HUDEP-2 (cell line): Measurements from ENCODE around the gene LINC00237.

Experiments
- DNase-seq, 76 experiments: peaks; one replicate each; lab custom pipeline; 2025; ENCODE audit not compliant: unreplicated experiment in 76 of 76; lab: John Stamatoyannopoulos, UW

LINC00237 gene

DNA sequence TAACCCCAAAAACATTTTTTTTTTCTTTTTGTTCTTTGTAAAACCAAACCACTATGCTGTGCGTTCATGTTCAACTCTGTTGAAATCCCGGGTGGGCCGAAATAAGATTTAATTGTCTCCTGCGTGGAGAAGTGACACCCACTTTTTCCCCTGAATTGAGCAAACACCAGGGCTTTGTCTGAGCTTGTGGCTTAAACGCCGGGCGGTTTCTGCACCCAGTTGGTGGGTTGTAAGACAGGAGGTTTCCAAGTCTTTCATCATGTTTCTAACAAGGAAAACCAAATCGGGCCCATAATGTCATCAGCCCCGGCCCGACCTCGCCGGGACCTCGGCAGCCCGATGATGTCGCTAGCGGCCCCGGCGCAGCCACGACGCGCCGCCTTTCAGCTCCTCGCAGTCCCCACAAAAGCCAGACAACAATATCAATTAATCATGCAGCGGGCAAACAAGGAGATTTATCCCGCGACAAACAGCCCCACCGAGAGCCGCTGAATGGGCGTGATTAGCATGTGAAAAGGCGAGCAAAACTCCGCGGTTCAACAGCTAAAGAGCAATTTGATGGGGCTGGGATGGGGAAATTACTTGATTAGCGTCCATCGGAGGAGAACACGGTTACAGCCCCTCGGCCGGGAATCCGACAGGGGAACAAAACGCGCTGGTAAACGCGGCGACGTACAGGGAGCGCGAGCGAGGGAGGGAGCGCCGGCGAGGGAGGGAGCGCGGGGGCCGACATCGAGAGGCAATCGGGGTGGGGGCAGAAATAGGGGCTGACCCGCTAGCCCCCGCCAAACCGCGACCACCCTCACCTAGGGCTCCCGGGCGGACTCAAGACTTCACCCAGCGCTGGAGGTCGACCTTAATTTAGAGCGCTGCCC is 5.3 kb downstream of the LINC00237 start:
- DNase-seq, result no peak

- DNase-seq, result peak in 13 of 76 experiments; percentile 3 to 35 (median 15)
Observed at GRCh38 chr20:21099751-21100577, 6.2 kb downstream of the LINC00237 start.

DNA sequence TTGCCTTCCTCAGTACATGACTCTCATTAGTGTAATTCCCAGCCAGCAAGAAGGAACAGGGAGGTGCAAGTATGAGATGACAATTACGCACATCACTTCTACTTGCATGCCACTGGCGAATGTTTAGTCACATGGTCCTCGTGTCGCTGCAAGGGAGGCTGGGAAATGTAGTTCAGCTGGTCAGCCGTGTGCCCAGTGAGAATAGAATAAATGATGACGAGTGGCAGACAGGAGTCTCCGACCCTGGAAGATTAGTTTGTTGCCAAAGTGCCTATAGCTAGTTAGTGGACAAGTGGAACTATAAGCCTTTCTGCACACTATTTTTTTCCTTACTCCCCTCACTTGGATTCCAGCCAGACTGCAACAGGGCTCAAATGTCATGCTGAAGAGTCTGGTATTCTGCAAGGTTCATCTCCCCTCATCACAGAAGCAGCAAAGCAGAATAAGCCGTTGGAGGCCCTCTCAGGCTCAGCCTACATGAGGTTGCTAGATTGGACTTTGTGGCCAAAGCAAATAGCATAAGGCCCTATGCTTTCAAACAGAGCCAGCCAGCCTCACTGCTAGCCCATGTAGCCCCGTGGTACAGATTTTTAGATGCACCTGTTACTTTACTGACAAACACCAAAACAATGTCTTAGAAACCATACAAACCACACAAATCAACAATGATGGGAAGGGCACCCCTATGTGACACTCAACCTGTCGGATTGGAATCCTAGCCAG is 9.7 kb downstream of the LINC00237 start:
- DNase-seq, result peak in 14 of 76 experiments; percentile 4 to 31 (median 16)

- DNase-seq, result no peak
Observed at GRCh38 chr20:21092806-21093205, 13.4 kb downstream of the LINC00237 start.

- DNase-seq, result no peak
Observed at GRCh38 chr20:21090721-21091120, 15.4 kb downstream of the LINC00237 start.

DNA sequence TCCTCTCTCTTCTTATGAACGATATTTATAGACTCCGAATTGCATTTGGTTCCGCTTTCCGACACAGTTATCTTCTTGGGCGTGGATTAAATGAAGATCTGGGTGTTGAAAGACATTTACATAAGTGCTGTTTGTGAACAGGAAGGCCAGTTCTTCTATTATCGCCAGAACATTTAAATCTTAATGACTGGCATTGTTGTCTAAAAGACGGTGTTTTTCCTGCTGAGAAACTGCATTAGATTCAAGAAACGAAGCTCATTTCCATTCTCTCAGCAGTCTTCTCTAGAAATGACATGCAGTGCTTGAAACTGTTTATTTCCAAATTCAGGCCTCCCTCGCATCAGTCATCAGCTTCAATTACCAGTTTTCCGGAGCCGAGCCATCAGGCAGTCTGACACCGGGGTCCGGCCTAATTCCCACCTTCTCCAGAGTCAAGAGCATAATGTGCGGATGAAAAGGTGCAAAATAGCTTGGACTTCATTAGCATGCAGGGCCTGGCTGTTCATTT is 16.0 kb downstream of the LINC00237 start:
- DNase-seq, result no peak

- DNase-seq, result no peak
Observed at GRCh38 chr20:21089391-21089790, 16.8 kb downstream of the LINC00237 start.

- DNase-seq, result peak in 2 of 76 experiments; percentile 8 to 11
Observed at GRCh38 chr20:21087862-21088540, 18.2 kb downstream of the LINC00237 start.

GRCh38 chr20:21083825-21084325 is 22.3 kb downstream of the LINC00237 start:
- no peak for DNase-seq

GRCh38 chr20:21082584-21082983 is 23.6 kb downstream of the LINC00237 start:
- no peak for DNase-seq

GRCh38 chr20:21077809-21078345 is 28.3 kb downstream of the LINC00237 start:
- no peak for DNase-seq

DNA sequence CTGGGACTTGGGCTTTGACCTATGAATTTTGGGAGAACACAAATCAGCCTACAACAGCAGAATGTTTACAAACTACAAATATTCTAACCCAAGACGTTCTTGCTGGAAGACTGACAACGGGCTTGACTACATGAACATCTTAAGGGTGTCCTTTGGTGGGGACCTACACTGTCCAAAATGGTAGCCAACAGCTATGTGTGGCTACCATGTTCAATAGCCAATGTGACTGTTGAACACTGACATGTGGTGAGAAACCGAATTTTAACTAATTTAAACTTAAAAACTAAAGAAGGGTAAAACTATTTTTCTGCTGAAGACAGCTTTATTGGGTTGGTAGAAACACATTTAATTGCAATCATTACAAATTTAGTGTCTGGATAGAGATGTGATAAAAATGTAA is 30.1 kb downstream of the LINC00237 start:
- no peak for DNase-seq

GRCh38 chr20:21075471-21075870 is 30.7 kb downstream of the LINC00237 start:
- DNase-seq, result no peak

- DNase-seq, result peak in 1 of 76 experiments; percentile 9
Observed at GRCh38 chr20:21074605-21075336, 31.4 kb downstream of the LINC00237 start.

DNA sequence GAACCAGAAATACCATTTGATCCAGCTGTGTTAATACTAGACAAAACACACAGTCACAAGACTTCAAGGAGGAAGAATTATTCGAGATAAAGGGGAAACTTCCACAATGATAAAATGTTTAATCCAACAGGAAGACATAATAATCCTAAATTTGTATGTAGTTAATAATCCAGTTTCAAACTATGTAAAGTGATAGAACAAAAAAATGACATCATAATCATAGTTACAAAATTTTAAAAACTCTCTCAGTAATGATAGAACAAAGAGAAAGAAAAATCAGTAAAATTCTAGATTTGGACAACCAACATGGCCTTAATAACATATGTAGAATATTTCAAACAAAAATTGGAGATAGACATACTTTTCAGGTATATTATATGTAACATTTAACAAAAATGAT is 38.9 kb downstream of the LINC00237 start:
- no peak for DNase-seq

DNA sequence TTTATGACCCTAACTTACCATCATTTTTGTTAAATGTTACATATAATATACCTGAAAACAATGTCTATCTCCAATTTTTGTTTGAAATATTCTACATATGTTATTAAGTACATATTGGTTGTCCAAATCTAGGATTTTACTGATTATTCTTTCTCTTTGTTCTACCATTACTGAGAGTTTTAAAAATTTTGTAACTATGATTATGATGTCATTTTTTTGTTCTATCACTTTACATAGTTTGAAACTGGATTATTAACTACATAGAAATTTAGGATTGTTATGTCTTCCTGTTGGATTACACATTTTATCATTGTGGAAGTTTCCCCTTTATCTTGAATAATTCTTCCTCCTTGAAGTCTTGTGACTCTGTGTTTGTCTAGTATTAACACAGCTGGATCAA is 41.2 kb downstream of the LINC00237 start:
- no peak for DNase-seq

DNA sequence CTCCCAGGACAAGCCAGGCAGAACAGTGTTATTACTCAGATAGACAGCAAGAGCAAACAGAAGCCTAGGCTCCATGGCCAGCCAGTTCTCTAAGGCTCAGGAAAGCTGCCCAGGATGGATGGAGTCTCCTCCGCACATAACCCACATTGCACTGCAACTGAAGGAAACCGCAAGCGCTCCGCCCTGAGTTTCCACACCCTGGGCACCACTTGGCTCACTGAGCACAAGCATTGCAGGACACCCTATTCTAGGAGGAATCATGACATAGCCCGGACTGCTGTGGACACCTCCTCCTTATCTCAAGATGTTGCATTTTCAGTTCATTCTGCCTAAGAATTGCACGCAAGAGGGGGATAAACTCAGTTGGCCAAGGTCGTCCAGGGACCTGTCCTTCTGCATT is 42.9 kb downstream of the LINC00237 start:
- no peak for DNase-seq

DNA sequence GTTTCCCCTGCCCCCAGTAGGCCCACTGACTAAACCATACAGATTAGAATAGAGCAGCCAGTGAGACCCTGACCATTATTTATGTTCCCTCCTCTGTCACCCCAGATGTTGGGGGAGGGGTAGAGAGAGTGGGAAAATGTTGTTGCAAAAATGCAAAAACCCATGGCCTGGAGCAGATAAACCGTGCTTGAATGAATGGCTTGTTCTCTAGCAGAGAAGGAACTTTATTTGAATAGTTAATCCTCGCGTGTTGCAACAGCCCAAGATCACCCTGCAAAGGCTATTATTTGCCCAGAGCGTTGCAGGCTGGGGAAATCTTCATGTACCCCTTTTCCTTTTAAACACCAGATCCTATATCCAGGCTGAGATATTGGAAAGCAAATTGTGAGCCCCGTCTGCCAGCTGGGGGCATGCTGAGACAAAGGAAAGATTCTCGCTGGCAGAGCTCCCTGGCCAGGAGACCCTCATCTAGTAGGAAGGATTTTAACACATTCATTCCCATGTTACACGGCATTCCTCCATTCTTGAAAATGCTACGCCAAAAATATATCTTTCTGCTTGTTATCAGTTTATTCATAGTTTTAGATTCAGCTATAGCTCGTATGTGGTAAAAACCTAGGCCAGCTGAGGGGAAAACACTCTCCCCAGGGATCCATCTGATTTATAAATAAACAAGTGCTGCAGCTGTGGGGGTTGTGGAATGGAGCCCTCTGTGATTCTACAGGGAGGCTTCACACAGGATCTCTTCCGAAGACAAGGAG is 53.0 kb downstream of the LINC00237 start:
- DNase-seq, result no peak

DNA sequence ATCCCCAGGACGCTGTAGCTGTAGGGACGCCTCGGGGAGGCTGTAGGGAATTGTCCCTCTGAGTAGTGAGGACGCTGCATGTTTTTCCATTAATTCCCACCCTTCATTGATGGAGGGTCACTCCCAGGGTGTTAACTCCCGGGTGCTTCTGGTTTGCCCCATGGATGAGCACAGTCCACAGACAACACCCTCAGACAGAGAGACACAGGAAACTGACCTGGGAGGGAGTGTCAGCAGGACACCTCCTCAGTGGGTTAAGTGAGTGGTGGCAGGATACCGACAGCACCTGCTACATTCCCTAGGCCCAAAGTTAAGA is 53.5 kb downstream of the LINC00237 start:
- no peak for DNase-seq
